Natural killer cell treated with Interleukin-12 subunit alpha and Interleukin-12 subunit beta and Interleukin-15 and Interleukin-18, amount 100 ng/mL, for 72 hours (primary cell): ENCODE measurements around the gene TSPAN11. TPM values are rescaled to one million over a fixed set of nuclear protein-coding genes. Genes with fewer than 3 reads are reported as not detected.
A peak's percentile ranks its signal among the peaks of the same experiment; 100 is the strongest.

Experiments used
- ATAC-seq, 2 donors: fragments of 150-1000 bp; cut with Tn5 transposase in 1 of 2; sonication (Bioruptor Pico), chemical (Tn5 transposase) in 1 of 2; 2 replicates each; pipeline ENCODE4 v1.10.0; 2021
- DNase-seq: peaks from one replicate; pipeline ENCODE4 v3.0.0; 2022; ENCODE audit warnings: low spot score
- H3K27ac Mint-ChIP-seq, 2 donors: 1 replicate in 1 of 2; 2 replicates in 1 of 2; pipeline ENCODE4 v1.8.0; 2022; ENCODE audit warnings: mixed read lengths in 2 of 2, mild to moderate bottlenecking in 1 of 2, moderate library complexity in 1 of 2
- H3K27me3 Mint-ChIP-seq, 2 donors: 1 replicate in 1 of 2; 2 replicates in 1 of 2; pipeline ENCODE4 v1.8.0; 2022; ENCODE audit warnings: mixed read lengths in 2 of 2
- H3K36me3 Mint-ChIP-seq: one replicate; pipeline ENCODE4 v1.8.0; 2022; ENCODE audit warnings: mixed read lengths
- H3K4me1 Mint-ChIP-seq, 2 donors: 1 replicate in 1 of 2; 2 replicates in 1 of 2; pipeline ENCODE4 v1.8.0; 2022; ENCODE audit warnings: low read depth in 2 of 2, mixed read lengths in 2 of 2, mild to moderate bottlenecking in 1 of 2
- H3K4me3 Mint-ChIP-seq: one replicate; pipeline ENCODE4 v1.8.0; 2022; ENCODE audit warnings: mixed read lengths
- H3K9me3 Mint-ChIP-seq: 2 replicates; pipeline ENCODE4 v1.8.0; 2022; ENCODE audit warnings: mixed read lengths
- total RNA-seq, 2 donors: library from RNA; stranded (reverse); gene quantifications; one replicate each; pipeline ENCODE4 v1.2.3, GENCODE V29; 2022

The TSPAN11 gene
- total RNA-seq, 2 donors from 2014 or later, result not detected

DNA sequence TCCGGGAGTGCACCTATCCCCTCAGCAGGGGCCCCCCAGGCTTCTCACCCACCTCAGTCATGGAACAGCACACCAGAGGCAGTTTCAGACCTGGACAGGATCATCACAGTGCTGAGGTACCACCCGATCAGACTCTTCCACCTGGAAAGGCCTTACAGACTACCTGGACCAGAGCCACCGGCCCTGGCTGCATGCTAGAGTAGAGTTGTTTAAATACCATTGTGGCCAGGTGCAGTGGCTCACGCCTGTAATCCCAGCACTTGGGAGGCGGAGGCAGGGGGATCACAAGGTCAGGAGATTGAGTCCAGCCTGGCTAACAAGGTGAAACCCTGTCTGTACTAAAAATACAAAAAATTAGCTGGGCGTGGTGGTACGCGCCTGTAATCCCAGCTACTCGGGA lies 61.5 kb downstream of the TSPAN11 start:
- no peak for ATAC-seq
- Mint-ChIP-seq H3K4me3 (no peak overlapping the region), H3K4me1 (no peaks in the 10 kb centered on the region), H3K27me3 (no peaks in the 10 kb centered on the region), H3K27ac (no peak overlapping the region), H3K36me3 (no peaks in the 10 kb centered on the region), H3K9me3 (no peaks in the 10 kb centered on the region)
- no peak for DNase-seq

DNA sequence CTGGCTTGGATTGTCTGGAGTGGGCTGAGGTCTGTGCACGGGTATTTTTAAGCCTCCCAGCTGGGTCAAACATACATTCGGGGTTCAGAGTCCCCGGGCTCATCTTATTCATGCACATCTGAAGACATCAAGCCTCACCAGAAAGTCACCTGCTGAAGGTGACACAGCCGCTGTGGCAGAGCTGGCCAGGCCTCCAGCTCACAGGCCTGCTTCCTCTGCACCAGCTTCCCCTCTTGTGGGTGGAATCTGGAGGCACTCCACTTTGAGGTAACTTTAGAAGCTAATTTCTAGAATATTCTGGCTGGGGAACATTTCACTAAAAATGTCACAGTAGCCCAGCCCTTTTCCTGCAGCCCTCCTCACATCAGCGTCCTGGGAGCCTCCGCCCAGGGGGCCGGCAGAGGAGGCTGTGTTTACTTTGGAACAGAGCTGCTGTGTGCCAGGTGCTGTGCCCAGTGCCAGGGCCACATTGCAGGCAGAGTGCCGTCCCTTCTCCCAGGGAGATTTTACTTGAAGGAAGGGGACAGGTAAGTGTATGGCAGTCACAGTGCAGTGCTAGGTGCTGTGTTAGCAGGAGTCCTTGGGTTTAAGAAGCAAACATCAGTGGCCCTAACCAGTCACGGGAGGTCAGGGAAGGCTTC lies 62.2 kb downstream of the TSPAN11 start:
- DNase-seq (no peak), ATAC-seq (no peak)
- Mint-ChIP-seq H3K27me3 (no peaks in the 10 kb centered on the region), H3K9me3 (no peaks in the 10 kb centered on the region), H3K27ac (no peak overlapping the region), H3K4me1 (no peaks in the 10 kb centered on the region), H3K36me3 (no peaks in the 10 kb centered on the region), H3K4me3 (no peak overlapping the region)

DNA sequence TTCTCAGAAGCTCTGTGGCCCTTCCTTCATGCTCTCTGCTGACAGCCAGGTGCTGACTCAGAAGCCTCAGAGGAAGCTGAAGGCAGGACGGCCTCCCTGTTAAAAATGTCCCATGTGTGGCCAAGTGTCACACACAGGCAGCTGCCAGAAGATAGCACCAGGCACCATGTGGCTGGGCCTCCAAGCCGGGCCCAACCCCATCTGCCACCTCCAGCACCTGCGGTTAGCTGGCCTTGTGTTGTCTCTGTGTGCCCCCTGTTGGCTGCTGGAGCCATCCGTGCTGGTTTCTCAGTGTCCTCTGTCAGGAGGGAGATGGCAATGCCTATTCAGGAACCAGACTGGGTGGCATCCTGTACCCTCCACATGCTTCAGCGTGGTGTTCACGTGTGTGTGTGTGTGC lies 63.2 kb downstream of the TSPAN11 start:
- no peaks in the 10 kb centered on the region for H3K4me1 Mint-ChIP-seq
- no peaks in the 10 kb centered on the region for H3K27me3 Mint-ChIP-seq
- H3K27ac Mint-ChIP-seq, result no peak overlapping the region
- DNase-seq (no peak), ATAC-seq (no peak)
- H3K9me3 Mint-ChIP-seq, result no peaks in the 10 kb centered on the region
- no peaks in the 10 kb centered on the region for H3K36me3 Mint-ChIP-seq
- H3K4me3 Mint-ChIP-seq, result no peak overlapping the region

DNA sequence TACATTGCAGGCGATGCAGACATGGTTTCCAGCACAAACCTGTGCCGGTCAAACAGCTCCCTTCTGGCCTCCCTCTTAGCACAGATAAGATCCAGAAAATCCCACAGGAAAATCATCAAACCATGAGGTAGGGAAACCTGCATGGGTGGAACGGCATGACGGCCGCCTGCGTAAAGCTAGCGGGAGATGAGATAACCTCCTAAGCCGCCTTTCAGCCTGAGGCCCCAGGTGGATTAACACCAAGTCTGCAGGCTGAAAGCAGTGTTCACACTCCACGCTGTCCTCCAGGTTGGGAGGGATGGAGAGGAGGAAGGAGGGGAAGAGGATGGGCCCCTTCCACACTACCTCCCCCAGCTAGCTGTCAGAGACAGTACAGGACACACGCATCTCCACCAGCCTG lies 63.8 kb downstream of the TSPAN11 start:
- Mint-ChIP-seq H3K36me3 (no peaks in the 10 kb centered on the region), H3K27me3 (no peaks in the 10 kb centered on the region), H3K4me3 (no peak overlapping the region), H3K27ac (no peak overlapping the region), H3K4me1 (no peaks in the 10 kb centered on the region), H3K9me3 (no peaks in the 10 kb centered on the region)
- peak in 1 of 2 donors; percentile 2 for ATAC-seq
- no peak for DNase-seq

DNA sequence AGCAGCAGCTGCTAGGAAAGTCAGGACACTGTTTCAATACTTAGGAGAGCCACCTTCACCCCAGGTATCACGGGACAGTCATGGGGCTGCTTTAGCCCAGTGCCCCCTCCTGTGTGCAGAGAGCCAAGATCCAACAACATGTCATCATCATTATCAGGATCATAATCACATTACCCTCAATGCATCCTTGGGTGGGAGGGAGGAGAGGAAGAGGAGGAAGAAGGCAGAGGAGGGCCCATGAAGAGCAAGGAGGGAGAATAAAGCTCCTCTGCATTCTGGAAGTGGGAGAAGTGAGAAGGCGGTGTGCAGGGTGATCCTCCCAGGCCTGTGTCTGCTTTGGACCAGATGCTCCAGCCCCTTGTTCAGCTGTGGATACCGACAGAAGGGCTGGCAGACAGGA lies 64.2 kb downstream of the TSPAN11 start:
- H3K4me1 Mint-ChIP-seq, result no peaks in the 10 kb centered on the region
- H3K9me3 Mint-ChIP-seq, result no peaks in the 10 kb centered on the region
- H3K27ac Mint-ChIP-seq, result no peak overlapping the region
- no peak for DNase-seq
- H3K27me3 Mint-ChIP-seq, result no peaks in the 10 kb centered on the region
- ATAC-seq, result no peak
- no peak overlapping the region for H3K4me3 Mint-ChIP-seq
- no peaks in the 10 kb centered on the region for H3K36me3 Mint-ChIP-seq

GRCh38 chr12:30991466-30991865 lies 64.9 kb downstream of the TSPAN11 start:
- no peak for ATAC-seq
- H3K27me3 Mint-ChIP-seq, result no peaks in the 10 kb centered on the region
- no peak for DNase-seq
- no peaks in the 10 kb centered on the region for H3K9me3 Mint-ChIP-seq
- no peaks in the 10 kb centered on the region for H3K36me3 Mint-ChIP-seq
- no peak overlapping the region for H3K27ac Mint-ChIP-seq
- no peaks in the 10 kb centered on the region for H3K4me1 Mint-ChIP-seq
- H3K4me3 Mint-ChIP-seq, result no peak overlapping the region

- Mint-ChIP-seq H3K27ac (no peak overlapping the region), H3K4me3 (no peak overlapping the region), H3K9me3 (no peaks in the 10 kb centered on the region), H3K27me3 (no peaks in the 10 kb centered on the region), H3K36me3 (no peaks in the 10 kb centered on the region), H3K4me1 (no peaks in the 10 kb centered on the region)
- DNase-seq, result no peak
- ATAC-seq, result no peak
These were observed 65.8 kb downstream of the TSPAN11 start for GRCh38 chr12:30992381-30992780.

- ATAC-seq (no peak), DNase-seq (no peak)
- no peak overlapping the region for H3K27ac Mint-ChIP-seq
- H3K9me3 Mint-ChIP-seq, result no peaks in the 10 kb centered on the region
- no peaks in the 10 kb centered on the region for H3K27me3 Mint-ChIP-seq
- H3K36me3 Mint-ChIP-seq, result no peaks in the 10 kb centered on the region
- no peaks in the 10 kb centered on the region for H3K4me1 Mint-ChIP-seq
- no peak overlapping the region for H3K4me3 Mint-ChIP-seq
These were observed 67.2 kb downstream of the TSPAN11 start for GRCh38 chr12:30993766-30994165.

DNA sequence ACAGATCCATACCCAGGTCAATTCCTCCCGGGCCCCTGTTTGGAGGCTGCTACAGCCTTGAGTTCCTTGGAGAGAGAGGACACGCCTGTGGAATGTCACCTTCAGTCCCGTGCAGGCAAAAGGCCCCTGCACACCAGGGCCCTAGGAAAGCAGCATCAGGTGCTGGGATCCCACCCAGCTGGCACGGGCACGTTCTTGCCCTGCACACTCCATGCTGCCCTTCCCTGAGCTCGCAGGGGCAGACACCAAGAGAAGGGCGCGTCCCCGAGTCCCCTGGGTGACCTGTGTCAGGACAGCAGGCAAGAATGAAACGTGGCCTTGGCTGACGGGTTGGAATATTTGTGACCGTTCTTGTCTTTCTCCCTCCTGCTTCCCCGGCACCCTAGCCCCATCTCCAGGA lies 67.7 kb downstream of the TSPAN11 start:
- Mint-ChIP-seq H3K4me1 (no peaks in the 10 kb centered on the region), H3K4me3 (no peak overlapping the region), H3K36me3 (no peaks in the 10 kb centered on the region), H3K27me3 (no peaks in the 10 kb centered on the region), H3K9me3 (no peaks in the 10 kb centered on the region), H3K27ac (no peak overlapping the region)
- DNase-seq (no peak), ATAC-seq (no peak)

DNA sequence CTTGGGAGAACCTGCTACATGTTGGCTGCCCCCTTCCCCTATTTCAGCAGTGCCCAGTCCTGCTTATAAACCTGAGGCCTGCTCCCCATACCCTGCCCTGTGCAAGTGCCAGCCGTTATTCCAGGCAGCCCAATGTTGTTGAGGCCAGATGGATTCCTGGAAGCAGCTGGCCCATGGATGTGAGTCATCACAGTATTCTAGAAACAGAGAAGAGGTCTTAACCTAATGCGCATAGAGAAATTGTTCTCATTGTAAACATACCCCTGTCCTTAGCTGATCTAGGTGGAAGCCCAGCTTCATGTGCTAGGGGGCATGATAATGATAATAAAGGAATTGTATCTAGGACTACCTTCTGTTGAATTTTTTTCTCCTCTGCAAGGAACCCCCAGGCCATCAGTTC lies 69.7 kb downstream of the TSPAN11 start:
- Mint-ChIP-seq H3K9me3 (no peaks in the 10 kb centered on the region), H3K4me1 (no peaks in the 10 kb centered on the region), H3K36me3 (no peaks in the 10 kb centered on the region), H3K27me3 (peaks cover 2 to 5% of the 10 kb centered on the region in 2 donors), H3K4me3 (no peak overlapping the region), H3K27ac (no peak overlapping the region)
- DNase-seq (no peak), ATAC-seq (no peak)

GRCh38 chr12:30996752-30997151 lies 70.2 kb downstream of the TSPAN11 start:
- no peaks in the 10 kb centered on the region for H3K4me1 Mint-ChIP-seq
- no peaks in the 10 kb centered on the region for H3K9me3 Mint-ChIP-seq
- ATAC-seq (no peak), DNase-seq (no peak)
- peaks cover 2 to 5% of the 10 kb centered on the region in 2 donors for H3K27me3 Mint-ChIP-seq
- H3K4me3 Mint-ChIP-seq, result no peak overlapping the region
- H3K27ac Mint-ChIP-seq, result no peak overlapping the region
- no peaks in the 10 kb centered on the region for H3K36me3 Mint-ChIP-seq

DNA sequence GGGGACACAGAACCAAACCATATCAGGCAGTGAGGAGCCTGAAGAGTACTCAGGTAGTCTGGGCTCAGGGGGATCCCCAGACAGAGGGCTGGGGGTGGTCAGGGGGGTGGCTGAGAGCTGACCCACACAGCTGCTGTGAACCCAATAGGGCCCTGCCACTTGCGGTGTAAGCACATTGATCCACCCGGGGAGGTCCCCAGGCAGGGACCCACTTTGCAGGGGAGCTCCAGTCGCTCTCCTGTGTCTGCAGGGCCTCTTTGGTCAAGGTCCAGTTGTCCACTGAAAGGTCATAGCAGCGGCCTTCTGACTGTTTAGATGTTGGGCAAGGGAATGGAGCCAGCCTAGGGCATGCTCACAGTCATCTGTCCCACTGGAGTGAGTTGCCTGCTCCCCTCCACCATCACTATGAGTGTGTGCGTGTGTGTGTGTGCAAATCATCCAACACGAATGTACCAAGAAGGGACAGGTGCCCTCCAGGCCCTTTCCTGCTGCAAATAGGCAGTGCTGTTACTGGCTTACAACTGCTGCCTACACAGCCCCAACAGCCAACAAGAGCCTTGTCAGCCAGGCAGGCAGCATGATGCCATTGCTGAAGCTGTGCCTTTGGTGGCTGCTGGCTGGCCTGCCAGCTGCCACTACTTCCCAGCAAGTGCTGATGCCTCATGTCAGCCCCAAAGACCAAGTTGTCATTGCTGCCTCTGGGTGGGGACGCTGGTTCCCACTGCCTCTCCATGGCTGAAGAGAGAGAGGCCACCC lies 71.3 kb downstream of the TSPAN11 start:
- Mint-ChIP-seq H3K27me3 (peaks cover 2 to 5% of the 10 kb centered on the region in 2 donors), H3K9me3 (no peaks in the 10 kb centered on the region), H3K36me3 (no peaks in the 10 kb centered on the region), H3K4me1 (no peaks in the 10 kb centered on the region), H3K27ac (no peak overlapping the region), H3K4me3 (no peak overlapping the region)
- no peak for DNase-seq
- no peak for ATAC-seq

GRCh38 chr12:30999011-30999410 lies 72.5 kb downstream of the TSPAN11 start:
- no peak for DNase-seq
- Mint-ChIP-seq H3K9me3 (no peaks in the 10 kb centered on the region), H3K4me3 (no peak overlapping the region), H3K27me3 (peaks cover 2 to 5% of the 10 kb centered on the region in 2 donors), H3K36me3 (no peaks in the 10 kb centered on the region), H3K4me1 (no peaks in the 10 kb centered on the region), H3K27ac (no peak overlapping the region)
- no peak for ATAC-seq

DNA sequence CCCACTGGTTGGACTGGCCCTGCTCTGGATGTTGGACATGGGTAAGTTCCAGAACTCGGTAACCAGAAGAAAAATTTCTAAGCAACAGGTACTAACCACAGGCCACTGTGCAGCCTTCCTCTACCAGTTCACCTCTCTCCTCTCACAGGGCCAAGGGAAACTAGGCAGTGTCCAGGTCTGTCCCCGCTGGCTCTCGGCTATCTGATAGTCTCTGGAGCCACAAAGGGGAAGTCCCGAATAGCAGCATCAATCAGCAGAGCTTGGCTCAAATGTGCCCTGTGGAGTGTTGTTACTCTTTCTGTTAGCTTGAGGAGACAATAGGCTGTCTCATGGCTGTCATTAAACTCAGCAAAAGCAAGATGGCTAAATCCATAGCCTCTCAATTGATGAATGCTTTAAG lies 73.2 kb downstream of the TSPAN11 start:
- Mint-ChIP-seq H3K4me1 (no peaks in the 10 kb centered on the region), H3K4me3 (no peak overlapping the region), H3K27me3 (peaks cover 2 to 5% of the 10 kb centered on the region in 2 donors), H3K36me3 (no peaks in the 10 kb centered on the region), H3K9me3 (no peaks in the 10 kb centered on the region), H3K27ac (no peak overlapping the region)
- ATAC-seq, result no peak
- no peak for DNase-seq

- H3K27ac Mint-ChIP-seq, result no peak overlapping the region
These were observed 74.2 kb downstream of the TSPAN11 start for GRCh38 chr12:31000751-31001150.

More at GRCh38 chr12:31000751-31001150, 74.2 kb downstream of the TSPAN11 start:
- ATAC-seq, result no peak
- Mint-ChIP-seq H3K27me3 (peaks cover 2 to 5% of the 10 kb centered on the region in 2 donors), H3K9me3 (no peaks in the 10 kb centered on the region), H3K4me3 (no peak overlapping the region), H3K36me3 (no peaks in the 10 kb centered on the region), H3K4me1 (no peaks in the 10 kb centered on the region)
- DNase-seq, result no peak
